IMR-90 (cell line): ENCODE results near the gene BAD. TPM values are rescaled to one million over a fixed set of nuclear protein-coding genes. Genes with fewer than 3 reads are reported as not detected.

Experiments used
- ATAC-seq: fragments of 200-7000 bp; cut with Tn5 transposase; 2 replicates; pipeline ENCODE4 v1.9.1; 2020; ENCODE audit warnings: low read depth, mild to moderate bottlenecking, moderate library complexity
- BruUV-seq: library from RNA; stranded (reverse); fragments of 400-500 nt; replicated peaks from 2 replicates; lab custom pipeline; 2021; lab: Mats Ljungman, UMichigan
- CTCF ChIA-PET: fragments of 300-600 bp; formaldehyde crosslinking; extraction: SDS; loops from one replicate; lab custom pipeline; 2021; ENCODE audit warnings: antibody characterized with exemption; lab: Yijun Ruan, JAX
- POLR2A ChIA-PET: fragments of 300-600 bp; sonication (Branson Sonifier 250); formaldehyde crosslinking; loops from one replicate; lab custom pipeline; 2022; ENCODE audit warnings: antibody characterized with exemption; ENCODE audit not compliant: unreplicated experiment; lab: Charles Lee
- DNase-seq: peaks from one replicate; pipeline ENCODE4 v3.0.0; 2013
- H2AFZ ChIP-seq: replicated peaks from 2 replicates; pipeline ENCODE3; 2013; ENCODE audit warnings: low read length, mild to moderate bottlenecking; ENCODE audit not compliant: poor library complexity
- H2AK5ac ChIP-seq: 2 replicates; pipeline ENCODE4 v1.6.1; 2013; ENCODE audit warnings: low read depth, low read length, inconsistent platforms
- H2AK9ac ChIP-seq: replicated peaks from 2 replicates; pipeline ENCODE3; 2013; ENCODE audit warnings: mild to moderate bottlenecking, low read depth, low read length, moderate library complexity; ENCODE audit not compliant: poor library complexity
- H2BK120ac ChIP-seq: 2 replicates; pipeline ENCODE4 v1.6.1; 2013; ENCODE audit warnings: low read depth, low read length, inconsistent platforms
- H2BK15ac ChIP-seq: 3 replicates; pipeline ENCODE4 v1.6.1; 2013; ENCODE audit warnings: low read depth, low read length, inconsistent platforms
- H2BK20ac ChIP-seq: 2 replicates; pipeline ENCODE4 v1.6.1; 2013; ENCODE audit warnings: low read depth, mild to moderate bottlenecking, inconsistent platforms, low read length, moderate library complexity
- H2BK5ac ChIP-seq: 2 replicates; pipeline ENCODE4 v1.6.1; 2013; ENCODE audit warnings: mild to moderate bottlenecking, low read depth, low read length, inconsistent platforms; ENCODE audit not compliant: poor library complexity, severe bottlenecking
- H3K14ac ChIP-seq: replicated peaks from 2 replicates; pipeline ENCODE4 v1.6.1; 2013; ENCODE audit warnings: low read depth, low read length, inconsistent platforms
- H3K18ac ChIP-seq: 2 replicates; pipeline ENCODE4 v1.6.1; 2013; ENCODE audit warnings: low read depth, low read length, control low read depth
- H3K23ac ChIP-seq: 2 replicates; pipeline ENCODE4 v1.6.1; 2013; ENCODE audit warnings: low read depth, low read length, inconsistent platforms
- H3K27ac ChIP-seq: 2 replicates; pipeline ENCODE4 v1.5.1; 2013; ENCODE audit warnings: mild to moderate bottlenecking, control low read depth, low read length; ENCODE audit not compliant: insufficient read depth
- H3K27me3 ChIP-seq: 2 replicates; pipeline ENCODE4 v1.6.1; 2013; ENCODE audit warnings: low read length; ENCODE audit not compliant: control insufficient read depth, insufficient read depth
- H3K36me3 ChIP-seq: 2 replicates; pipeline ENCODE4 v1.6.1; 2013; ENCODE audit warnings: low read length, mixed read lengths; ENCODE audit not compliant: control insufficient read depth, insufficient read depth
- H3K4ac ChIP-seq: 2 replicates; pipeline ENCODE4 v1.6.1; 2013; ENCODE audit warnings: low read depth, low read length, inconsistent platforms
- H3K4me1 ChIP-seq: 2 replicates; pipeline ENCODE4 v1.6.1; 2013; ENCODE audit warnings: low read length, mixed read lengths; ENCODE audit not compliant: control insufficient read depth, insufficient read depth
- H3K4me2 ChIP-seq: 2 replicates; pipeline ENCODE4 v1.6.1; 2013; ENCODE audit warnings: low read depth, mild to moderate bottlenecking, control low read depth, low read length, moderate library complexity
- H3K4me3 ChIP-seq: 2 replicates; pipeline ENCODE4 v1.5.1; 2013; ENCODE audit warnings: low read depth, mild to moderate bottlenecking, control low read depth, low read length, moderate library complexity; ENCODE audit not compliant: insufficient read depth
- H3K56ac ChIP-seq: 2 replicates; pipeline ENCODE4 v1.6.1; 2013; ENCODE audit warnings: low read length, inconsistent platforms; ENCODE audit not compliant: insufficient read depth; ENCODE audit errors: extremely low read depth
- H3K79me1 ChIP-seq, 2 experiments: 2 replicates each; pipeline ENCODE4 v1.6.1; 2013; ENCODE audit warnings: low read length in 2 of 2, inconsistent platforms in 1 of 2, low read depth in 1 of 2
- H3K9ac ChIP-seq: 2 replicates; pipeline ENCODE4 v1.6.1; 2013; ENCODE audit warnings: low read depth, low read length, control low read depth
- H3K9me1 ChIP-seq: 2 replicates; pipeline ENCODE4 v1.6.1; 2013; ENCODE audit warnings: low read length, inconsistent platforms; ENCODE audit not compliant: insufficient read depth
- H3K9me3 ChIP-seq: 2 replicates; pipeline ENCODE4 v1.6.1; 2013; ENCODE audit warnings: low read length; ENCODE audit not compliant: control insufficient read depth, insufficient read depth
- H4K20me1 ChIP-seq: 2 replicates; pipeline ENCODE4 v1.6.1; 2013; ENCODE audit warnings: low read length, inconsistent platforms; ENCODE audit not compliant: insufficient read depth
- H4K5ac ChIP-seq: 2 replicates; pipeline ENCODE4 v1.6.1; 2013; ENCODE audit warnings: mild to moderate bottlenecking, low read depth, low read length, control low read depth
- H4K8ac ChIP-seq, 2 experiments: 2 replicates each; pipeline ENCODE4 v1.6.1; 2013; ENCODE audit warnings: low read depth in 2 of 2, low read length in 2 of 2, control low read depth in 1 of 2, inconsistent platforms in 1 of 2
- H4K91ac ChIP-seq: 2 replicates; pipeline ENCODE4 v1.6.1; 2013; ENCODE audit warnings: low read depth, low read length, inconsistent platforms; ENCODE audit not compliant: insufficient read depth
- MAFK ChIP-seq: IDR thresholded peaks from 2 replicates; pipeline ENCODE4 v1.6.1; 2012; ENCODE audit warnings: low read depth, low read length, improper control_type of control experiment
- SMC3 ChIP-seq: fragments of 150-350 bp; IDR thresholded peaks from 2 replicates; pipeline ENCODE4 v1.6.1; 2016; ENCODE audit warnings: low read depth, mild to moderate bottlenecking, antibody characterized with exemption, low read length, moderate library complexity
- WGBS, 2 experiments: methylation state at CpG; one replicate each; pipeline versions ENCODE4 v1.1.5 to v1.1.7; 2013; ENCODE audit warnings: missing lambda C conversion rate in 2 of 2; ENCODE audit not compliant: insufficient read length in 1 of 2; ENCODE audit errors: extremely low coverage in 2 of 2; 5-methylcytosine and 5-hydroxymethylcytosine counted together
- dilution Hi-C: fragments of 300-500 bp; cut with HindIII; formaldehyde crosslinking; loops from one replicate; pipeline ENCODE4 v1.14.3; 2018; ENCODE audit warnings: low sequenced_read_pairs; ENCODE audit not compliant: unreplicated experiment
- in situ Hi-C: fragments of 300-500 bp; cut with MboI; formaldehyde crosslinking; loops from 3 replicates; pipeline ENCODE4 v1.14.3; 2019; ENCODE audit warnings: low sequenced_read_pairs, inconsistent platforms, mixed read lengths
- intact Hi-C: fragments of 100-400 bp; cut with micrococcal nuclease; formaldehyde crosslinking; loops from 2 replicates; pipeline ENCODE4 v1.10.0; 2022
- polyA plus RNA-seq, 3 experiments: library from polyadenylated mRNA; depleted of rRNA; stranded (reverse); fragments of >200 nt; gene quantifications; 2 replicates each; pipeline ENCODE4 v1.2.3, GENCODE V29; 2012; ENCODE audit warnings: low replicate concordance in 1 of 3
- total RNA-seq: library from RNA; depleted of rRNA; stranded (reverse); fragments of >200 nt; gene quantifications from 2 replicates; pipeline ENCODE4 v1.2.3, GENCODE V29; 2012
- TF ChIP-seq, protein P1 (sequence below): conservative IDR thresholded peaks from 2 replicates; pipeline ENCODE4 v1.5.1; 2012; ENCODE audit warnings: mild to moderate bottlenecking, low read depth, low read length, improper control_type of control experiment

The BAD gene
- total and polyA plus RNA-seq, 2 of the 4 experiments (the other 2 are of a cell fraction): 30.3 to 68.0 TPM

DNA sequence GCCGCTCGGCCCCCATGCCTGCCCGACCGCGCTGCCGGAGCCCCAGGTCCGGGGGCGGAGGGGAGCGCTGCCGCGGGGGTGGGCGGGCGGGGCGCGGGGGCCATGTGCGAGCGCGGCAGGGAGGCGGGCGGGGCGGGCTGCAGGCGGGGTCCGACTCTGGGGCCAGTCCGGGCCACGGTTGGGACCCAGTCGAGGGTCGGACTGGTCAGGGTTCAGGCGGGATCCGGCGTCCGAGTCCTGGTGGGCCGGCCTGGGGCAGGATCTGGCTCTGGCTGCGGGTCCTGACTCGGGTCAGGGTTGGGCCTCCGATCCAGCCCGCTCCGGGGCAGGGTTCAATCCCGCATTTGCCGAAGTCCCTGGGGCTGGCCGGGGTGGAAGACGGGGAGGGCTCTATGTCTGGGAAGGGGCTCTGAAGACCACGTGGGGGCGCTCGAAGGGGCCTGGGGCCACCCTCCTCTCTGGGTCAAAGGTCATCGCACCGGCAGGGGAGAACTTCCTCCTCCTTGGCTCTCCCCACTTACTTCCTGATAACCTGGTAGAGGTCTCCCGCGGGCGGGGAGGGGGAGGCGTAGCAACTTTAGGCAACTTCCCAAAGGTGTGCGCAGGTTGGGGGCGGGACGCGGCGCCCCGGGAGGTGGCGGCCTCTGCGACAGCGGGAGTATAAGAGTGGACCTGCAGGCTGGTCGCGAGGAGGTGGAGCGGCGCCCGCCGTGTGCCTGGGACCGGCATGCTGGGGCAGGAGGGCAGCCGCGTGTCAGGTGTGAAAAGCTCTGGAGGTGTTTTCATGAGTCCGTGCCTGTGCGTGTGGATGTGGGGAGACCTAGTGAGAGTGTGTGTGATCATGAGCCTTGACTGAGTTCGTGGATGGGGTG lies 21.5 kb upstream of the BAD start:
- intact Hi-C loops (loop anchor here (1.0 to 10.0 kb wide), 3 partner anchors 36 to 301 kb away; no protein-coding TSS in a partner anchor), dilution Hi-C loops (no loop called here), in situ Hi-C loops (no loop called here)
- WGBS, 2 experiments: 3% methylated on average over 37 of the region's 71 CpGs; no CpG with 5 or more reads in 1 of the 2 experiments
- H3K79me1 ChIP-seq: peaks cover 16 to 26% of the 10 kb centered on the region in 2 experiments
- peak overlapping the region; percentile 86 for H3K27ac ChIP-seq
- peak overlapping the region; percentile 17; the same call in 1 of the 2 replicates for H2BK120ac ChIP-seq
- peak overlapping the region; percentile 1; the same call in 1 of the 2 replicates for H4K5ac ChIP-seq
- H3K4me3 ChIP-seq: peak overlapping the region; percentile 58
- DNase-seq: peak; percentile 27
- H2BK20ac ChIP-seq: no peak overlapping the region
- ChIA-PET POLR2A (interaction anchor here (1.6 kb wide), 1 partner anchor 12 kb away, joined by 4 read pairs; the partner anchor contains the start of genes PRDX5 and TRMT112), CTCF (interaction anchor here (0.6 to 1.7 kb wide), 3 partner anchors 16 to 101 kb away, joined by 3 to 4 read pairs (median 4); partner anchors contain the start of gene BAD)
- peak overlapping the region; percentile 80 for H3K9ac ChIP-seq
- peaks cover 9% of the 10 kb centered on the region; the same call in 1 of the 2 replicates for H3K4me1 ChIP-seq
- peak overlapping the region; percentile 90 for H3K4me2 ChIP-seq
- H3K14ac ChIP-seq: peak overlapping the region; percentile 88
- TF ChIP-seq, protein P1, sequence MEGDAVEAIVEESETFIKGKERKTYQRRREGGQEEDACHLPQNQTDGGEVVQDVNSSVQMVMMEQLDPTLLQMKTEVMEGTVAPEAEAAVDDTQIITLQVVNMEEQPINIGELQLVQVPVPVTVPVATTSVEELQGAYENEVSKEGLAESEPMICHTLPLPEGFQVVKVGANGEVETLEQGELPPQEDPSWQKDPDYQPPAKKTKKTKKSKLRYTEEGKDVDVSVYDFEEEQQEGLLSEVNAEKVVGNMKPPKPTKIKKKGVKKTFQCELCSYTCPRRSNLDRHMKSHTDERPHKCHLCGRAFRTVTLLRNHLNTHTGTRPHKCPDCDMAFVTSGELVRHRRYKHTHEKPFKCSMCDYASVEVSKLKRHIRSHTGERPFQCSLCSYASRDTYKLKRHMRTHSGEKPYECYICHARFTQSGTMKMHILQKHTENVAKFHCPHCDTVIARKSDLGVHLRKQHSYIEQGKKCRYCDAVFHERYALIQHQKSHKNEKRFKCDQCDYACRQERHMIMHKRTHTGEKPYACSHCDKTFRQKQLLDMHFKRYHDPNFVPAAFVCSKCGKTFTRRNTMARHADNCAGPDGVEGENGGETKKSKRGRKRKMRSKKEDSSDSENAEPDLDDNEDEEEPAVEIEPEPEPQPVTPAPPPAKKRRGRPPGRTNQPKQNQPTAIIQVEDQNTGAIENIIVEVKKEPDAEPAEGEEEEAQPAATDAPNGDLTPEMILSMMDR: peak; percentile 37; the same call in 1 of the 2 replicates
- peak; percentile 12; the same call in 1 of the 2 replicates for TF ChIP-seq SMC3
- no peak for TF ChIP-seq MAFK
- no peaks in the 10 kb centered on the region for H3K27me3 ChIP-seq
- H4K91ac ChIP-seq: peak overlapping the region; percentile 53; the same call in 1 of the 2 replicates
- H2BK15ac ChIP-seq: no peak overlapping the region
- peak overlapping the region; percentile 89 for H2AFZ ChIP-seq
- peak overlapping the region; percentile 83 for H2AK9ac ChIP-seq
- H3K9me1 ChIP-seq: no peaks in the 10 kb centered on the region
- ATAC-seq: peak; percentile 28
- peak overlapping the region; percentile 15 to 47; a peak in 3 of 4 replicates for H4K8ac ChIP-seq
- H2AK5ac ChIP-seq: peak overlapping the region; percentile 83
- peak overlapping the region; percentile 54 for H3K4ac ChIP-seq
- no peak overlapping the region for H3K18ac ChIP-seq
- no TSS peak for BruUV-seq
- H3K36me3 ChIP-seq: no peaks in the 10 kb centered on the region
- H2BK5ac ChIP-seq: peak overlapping the region; percentile 66
- peak overlapping the region; percentile 80 for H3K23ac ChIP-seq
- peak overlapping the region; percentile 25 for H3K56ac ChIP-seq
- peaks cover 7% of the 10 kb centered on the region for H4K20me1 ChIP-seq
- no peaks in the 10 kb centered on the region for H3K9me3 ChIP-seq
